H1 (cell line): ENCODE measurements around the gene SIK3. TPM values are rescaled to one million over a fixed set of nuclear protein-coding genes. Genes with fewer than 3 reads are reported as not detected.

Experiments
- CTCF ChIA-PET: fragments of 300-600 bp; sonication (Branson Sonifier 250); formaldehyde crosslinking; loops from one replicate; lab custom pipeline; 2021; ENCODE audit not compliant: partially characterized antibody; lab: Charles Lee
- POLR2A ChIA-PET: fragments of 300-600 bp; sonication (Branson Sonifier 250); formaldehyde crosslinking; loops from one replicate; lab custom pipeline; 2021; ENCODE audit warnings: inconsistent platforms; ENCODE audit not compliant: partially characterized antibody; lab: Charles Lee
- DNase-seq, 2 experiments: peaks; one replicate each; pipeline versions ENCODE4 v3.0.0 to v3.0.0-alpha.2; 2010 to 2022; ENCODE audit warnings: low spot score in 2 of 2, low read depth in 1 of 2, mixed read lengths in 1 of 2
- FAIRE-seq: peaks from 2 replicates; lab custom pipeline; 2011; peaks lifted over from hg19 to GRCh38; lab: Jason Lieb, UNC
- H2AFZ ChIP-seq: 2 replicates; pipeline ENCODE4 v1.8.1; 2012; ENCODE audit warnings: low read length, inconsistent platforms
- H2AK5ac ChIP-seq: 2 replicates; pipeline ENCODE4 v1.6.1; 2013; ENCODE audit warnings: low read depth, low read length
- H2BK120ac ChIP-seq: replicated peaks from 2 replicates; pipeline ENCODE3; 2013; ENCODE audit warnings: low read depth, low read length, inconsistent platforms
- H2BK12ac ChIP-seq: 2 replicates; pipeline ENCODE4 v1.6.1; 2013; ENCODE audit warnings: low read depth, low read length
- H2BK15ac ChIP-seq: 2 replicates; pipeline ENCODE4 v1.6.1; 2013; ENCODE audit warnings: low read length
- H2BK20ac ChIP-seq: 2 replicates; pipeline ENCODE4 v1.6.1; 2013; ENCODE audit warnings: low read length
- H2BK5ac ChIP-seq: 2 replicates; pipeline ENCODE4 v1.6.1; 2013; ENCODE audit warnings: low read depth, low read length
- H3K14ac ChIP-seq: 2 replicates; pipeline ENCODE4 v1.6.1; 2013; ENCODE audit warnings: inconsistent platforms; ENCODE audit not compliant: insufficient read length
- H3K18ac ChIP-seq: 2 replicates; pipeline ENCODE4 v1.6.1; 2013; ENCODE audit warnings: low read length; ENCODE audit errors: extremely low read depth
- H3K23ac ChIP-seq: 2 replicates; pipeline ENCODE4 v1.6.1; 2013; ENCODE audit warnings: inconsistent platforms; ENCODE audit not compliant: insufficient read length
- H3K23me2 ChIP-seq: 2 replicates; pipeline ENCODE4 v1.6.1; 2013; ENCODE audit warnings: low read depth, low read length
- H3K27ac ChIP-seq: 2 replicates; pipeline ENCODE4 v1.6.1; 2011; ENCODE audit warnings: low read depth, low read length, inconsistent platforms
- H3K27me3 ChIP-seq, 4 experiments: replicated peaks in 1 of 4; 1 replicate in 1 of 4; 2 replicates in 3 of 4; pipeline versions ENCODE4 v1.6.1 to v1.8.1; 2011 to 2013; ENCODE audit warnings: low read length in 3 of 4, mild to moderate bottlenecking in 3 of 4, inconsistent platforms in 2 of 4, mixed read lengths in 2 of 4, moderate library complexity in 1 of 4; ENCODE audit not compliant: control insufficient read depth in 3 of 4, insufficient read depth in 3 of 4; ENCODE audit errors: extremely low read depth in 1 of 4
- H3K36me3 ChIP-seq, 4 experiments: 2 replicates each; pipeline versions ENCODE4 v1.6.1 to v1.8.1; 2011 to 2013; ENCODE audit warnings: mild to moderate bottlenecking in 4 of 4, low read length in 3 of 4, moderate library complexity in 2 of 4, control low read depth in 1 of 4, inconsistent platforms in 1 of 4; ENCODE audit not compliant: insufficient read depth in 4 of 4, control insufficient read depth in 2 of 4
- H3K4ac ChIP-seq: replicated peaks from 2 replicates; pipeline ENCODE3; 2013; ENCODE audit warnings: low read length, low read depth, mixed read lengths, inconsistent platforms; ENCODE audit not compliant: insufficient read length
- H3K4me1 ChIP-seq, 4 experiments: replicated peaks in 1 of 4; 1 replicate in 1 of 4; 2 replicates in 3 of 4; pipeline versions ENCODE4 v1.6.1 to v1.8.1; 2011 to 2013; ENCODE audit warnings: low read length in 3 of 4, inconsistent platforms in 2 of 4, mixed read lengths in 1 of 4; ENCODE audit not compliant: insufficient read depth in 4 of 4, control insufficient read depth in 3 of 4
- H3K4me2 ChIP-seq, 2 experiments: 2 replicates each; pipeline versions ENCODE4 v1.6.1 to v1.8.1; 2011 to 2013; ENCODE audit warnings: low read depth in 2 of 2, low read length in 2 of 2, control low read depth in 1 of 2, inconsistent platforms in 1 of 2, mild to moderate bottlenecking in 1 of 2; ENCODE audit not compliant: insufficient read depth in 1 of 2
- H3K4me3 ChIP-seq, 4 experiments: fragments of 200-600, 300-600 bp in 1 of 4; sonication (generic), shearing (Covaris generic), sonication (Bioruptor Twin) in 1 of 4; 2 replicates each; pipeline versions ENCODE4 v1.5.1 to v1.8.1; 2011 to 2016; ENCODE audit warnings: low read length in 4 of 4, low read depth in 3 of 4, control low read depth in 2 of 4, inconsistent platforms in 2 of 4, mild to moderate bottlenecking in 2 of 4, mixed read lengths in 1 of 4, moderate library complexity in 1 of 4; ENCODE audit not compliant: insufficient read depth in 2 of 4; ENCODE audit errors: extremely low read depth in 1 of 4
- H3K56ac ChIP-seq: replicated peaks from 2 replicates; pipeline ENCODE3; 2013; ENCODE audit warnings: low read depth, mild to moderate bottlenecking, mixed read lengths, low read length, inconsistent platforms; ENCODE audit not compliant: insufficient read length
- H3K79me1 ChIP-seq: 2 replicates; pipeline ENCODE4 v1.6.1; 2013; ENCODE audit warnings: low read depth, low read length, control low read depth
- H3K79me2 ChIP-seq, 2 experiments: 2 replicates each; pipeline versions ENCODE4 v1.6.1 to v1.8.1; 2012 to 2013; ENCODE audit warnings: low read length in 2 of 2, mild to moderate bottlenecking in 2 of 2, inconsistent platforms in 1 of 2; ENCODE audit not compliant: insufficient read depth in 2 of 2, control insufficient read depth in 1 of 2
- H3K9ac ChIP-seq, 4 experiments: replicated peaks in 1 of 4; 1 replicate in 1 of 4; 2 replicates in 3 of 4; pipeline versions ENCODE4 v1.6.1 to v1.8.1; 2011 to 2013; ENCODE audit warnings: low read depth in 3 of 4, low read length in 3 of 4, control low read depth in 2 of 4, mild to moderate bottlenecking in 2 of 4, moderate library complexity in 2 of 4, inconsistent platforms in 1 of 4; ENCODE audit errors: extremely low read depth in 1 of 4
- H3K9me3 ChIP-seq, 2 experiments: 2 replicates each; pipeline versions ENCODE4 v1.6.1 to v1.8.1; 2012 to 2013; ENCODE audit warnings: mild to moderate bottlenecking in 2 of 2, moderate library complexity in 2 of 2, control low read depth in 1 of 2, inconsistent platforms in 1 of 2, low read depth in 1 of 2, low read length in 1 of 2, mixed read lengths in 1 of 2; ENCODE audit not compliant: insufficient read depth in 2 of 2
- H4K20me1 ChIP-seq, 2 experiments: replicated peaks in 1 of 2; 2 replicates each; pipeline versions ENCODE3 to v1.8.1; 2011 to 2013; ENCODE audit warnings: inconsistent platforms in 2 of 2, low read length in 2 of 2, mild to moderate bottlenecking in 1 of 2; ENCODE audit not compliant: insufficient read depth in 2 of 2, control insufficient read depth in 1 of 2
- H4K5ac ChIP-seq: 2 replicates; pipeline ENCODE4 v1.6.1; 2013; ENCODE audit warnings: low read length, low read depth, mixed read lengths, inconsistent platforms; ENCODE audit not compliant: insufficient read length
- H4K8ac ChIP-seq: 2 replicates; pipeline ENCODE4 v1.8.0; 2013; ENCODE audit warnings: mild to moderate bottlenecking, moderate library complexity, low read length, inconsistent platforms; ENCODE audit not compliant: insufficient read depth; ENCODE audit errors: extremely low read depth
- H4K91ac ChIP-seq: replicated peaks from 2 replicates; pipeline ENCODE3; 2013; ENCODE audit warnings: low read length, mixed read lengths, inconsistent platforms; ENCODE audit not compliant: insufficient read length
- EZH2 ChIP-seq: fragments of 200-600 bp; sonication (generic); IDR thresholded peaks from 2 replicates; pipeline ENCODE4 v1.7.1; 2012; ENCODE audit warnings: low read depth, mild to moderate bottlenecking, moderate library complexity, low read length, inconsistent platforms; ENCODE audit not compliant: severe bottlenecking
- SP4 ChIP-seq: IDR thresholded peaks from 2 replicates; pipeline ENCODE4 v1.6.1; 2012; ENCODE audit warnings: low read length, inconsistent platforms
- WGBS, 2 experiments: shearing (Covaris generic) in 1 of 2; methylation state at CpG; one replicate each; pipeline versions ENCODE4 v1.1.6 to v1.1.7; 2013 to 2015; ENCODE audit warnings: low lambda C conversion rate in 2 of 2, mixed read lengths in 2 of 2, inconsistent platforms in 1 of 2, low coverage in 1 of 2, missing lambda C conversion rate in 1 of 2; ENCODE audit not compliant: insufficient replicate concordance in 2 of 2, insufficient coverage in 1 of 2, insufficient read length in 1 of 2; ENCODE audit errors: extremely low coverage in 1 of 2, missing lambda C conversion rate in 1 of 2; 5-methylcytosine and 5-hydroxymethylcytosine counted together
- polyA plus RNA-seq, 7 experiments: library from polyadenylated mRNA; depleted of rRNA in 3 of 7; stranded (reverse) in 5 of 7; unstranded in 2 of 7; fragments of >200 nt in 5 of 7; fragments of 200-250 nt in 2 of 7; gene quantifications; 1 replicate in 5 of 7; 2 replicates in 1 of 7; 4 replicates in 1 of 7; pipeline versions ENCODE4 v1.2.1 to v1.2.3, GENCODE V29; 2011 to 2013; ENCODE audit warnings: missing spikeins in 2 of 7, mixed read lengths in 2 of 7
- total RNA-seq: library from RNA; stranded (reverse); fragmentation: NEBNext Ultra II Directional; extraction: Animal tissue kit (Norgen Biotek cat#: 25700); gene quantifications from 2 replicates; pipeline ENCODE4 v1.2.1, GENCODE V29; 2021

SIK3 gene
- total and polyA plus RNA-seq, 2 of the 8 experiments (the other 6 are each of a cell fraction or from before 2014, with no cell fraction given), result 19.9 to 32.1 TPM

GRCh38 chr11:116929414-116930090 is 168.7 kb downstream of the SIK3 start:
- Histone ChIP-seq H2BK20ac (no peak overlapping the region), H2AK5ac (no peak overlapping the region), H3K23me2 (no peaks in the 10 kb centered on the region; the same call in 1 of the 2 replicates), H3K14ac (no peak overlapping the region), H2BK5ac (no peak overlapping the region), H3K79me2 (no peaks in the 10 kb centered on the region), H3K18ac (no peak overlapping the region), H2AFZ (no peak overlapping the region), H4K20me1 (peaks cover 0 to 2% of the 10 kb centered on the region in 2 experiments), H4K8ac (no peak overlapping the region), H3K9me3 (no peaks in the 10 kb centered on the region), H3K79me1 (no peaks in the 10 kb centered on the region), H3K36me3 (peaks cover 0 to 6% (median 0%) of the 10 kb centered on the region in 4 experiments; a peak in 1 of 8 replicates), H3K4ac (no peak overlapping the region), H2BK15ac (no peak overlapping the region), H3K4me1 (peaks cover 1 to 7% (median 5%) of the 10 kb centered on the region in 4 experiments; a peak in 4 of 7 replicates), H3K56ac (no peak overlapping the region), H4K5ac (no peak overlapping the region), H2BK12ac (no peak overlapping the region), H3K23ac (no peak overlapping the region), H3K4me3 (no peak overlapping the region), H4K91ac (no peak overlapping the region), H3K27ac (no peak overlapping the region), H2BK120ac (no peak overlapping the region), H3K4me2 (no peak overlapping the region), H3K27me3 (no peaks in the 10 kb centered on the region), H3K9ac (no peak overlapping the region)
- FAIRE-seq (no peak), DNase-seq (no peak)
- TF ChIP-seq SP4 (no peak), EZH2 (no peak)
- 90% methylated on average over 6 of the region's 6 CpGs; no CpG with 5 or more reads in 1 of the 2 experiments for WGBS, 2 experiments
- POLR2A ChIA-PET, result interaction anchor here (0.6 to 2.1 kb wide), 5 partner anchors 9 to 304 kb away, joined by 3 to 6 read pairs (median 3); no protein-coding TSS in a partner anchor
- CTCF ChIA-PET, result interaction anchor here (0.7 to 1.9 kb wide), 10 partner anchors 11 to 177 kb away, joined by 3 to 19 read pairs (median 5); no protein-coding TSS in a partner anchor
